Measurements from ENCODE around the gene MAN1C1.
A peak's percentile ranks its signal among the peaks of the same experiment; 100 is the strongest.

The MAN1C1 gene

DNA sequence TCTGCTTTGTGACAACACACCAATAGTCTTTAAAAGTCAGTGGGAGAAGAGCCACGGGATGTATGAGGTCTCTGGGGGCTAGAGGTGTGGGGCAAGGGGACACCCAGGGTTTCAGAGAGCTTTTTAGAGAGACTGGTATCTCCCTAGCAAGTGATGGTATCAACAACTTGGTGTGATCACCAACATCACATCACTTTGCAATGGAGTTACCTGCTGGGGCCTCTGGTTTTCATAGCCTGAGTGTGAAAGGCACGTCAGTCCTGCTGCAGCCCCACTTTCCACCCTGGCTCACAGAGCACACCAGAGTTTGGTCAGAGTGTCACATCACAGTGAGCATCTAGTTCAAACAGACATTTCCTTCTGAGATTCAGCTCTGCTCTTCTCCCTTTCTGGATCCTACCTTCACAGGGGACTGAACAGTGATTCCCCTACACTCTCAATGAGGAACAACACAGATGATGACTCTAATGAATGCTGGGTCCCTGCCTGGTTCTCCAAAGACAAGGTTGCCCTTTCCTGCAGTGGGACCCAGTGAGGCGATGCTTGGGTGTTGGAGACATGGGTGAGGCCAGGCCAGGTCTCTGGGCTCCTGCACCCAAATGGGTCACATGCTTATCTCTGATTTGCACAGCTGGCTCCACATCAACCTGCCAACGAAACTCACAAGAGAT, 2.0 kb upstream of the MAN1C1 start:
- DNase-seq (ENCODE audit: low read depth) = no peak

DNA sequence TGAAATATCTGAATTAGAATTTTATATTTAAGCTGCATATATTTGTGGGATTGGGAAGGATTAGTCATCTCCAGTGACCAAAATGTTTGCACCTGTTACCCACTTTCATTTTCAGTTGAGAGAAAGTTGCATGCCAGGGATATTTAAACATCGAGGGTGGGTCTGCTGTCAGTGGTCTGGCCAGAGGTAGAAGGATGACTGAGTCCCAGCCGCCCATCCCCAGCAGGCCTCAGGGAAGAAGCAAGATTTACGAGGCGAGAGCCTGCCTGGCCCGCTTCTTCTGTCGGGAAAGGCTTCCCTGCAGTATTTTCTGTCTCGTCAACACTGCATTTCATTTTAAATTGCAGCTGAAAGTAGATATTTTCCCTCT, 1.4 kb upstream of the MAN1C1 start:
- DNase-seq (ENCODE audit: low read depth) = no peak

DNA sequence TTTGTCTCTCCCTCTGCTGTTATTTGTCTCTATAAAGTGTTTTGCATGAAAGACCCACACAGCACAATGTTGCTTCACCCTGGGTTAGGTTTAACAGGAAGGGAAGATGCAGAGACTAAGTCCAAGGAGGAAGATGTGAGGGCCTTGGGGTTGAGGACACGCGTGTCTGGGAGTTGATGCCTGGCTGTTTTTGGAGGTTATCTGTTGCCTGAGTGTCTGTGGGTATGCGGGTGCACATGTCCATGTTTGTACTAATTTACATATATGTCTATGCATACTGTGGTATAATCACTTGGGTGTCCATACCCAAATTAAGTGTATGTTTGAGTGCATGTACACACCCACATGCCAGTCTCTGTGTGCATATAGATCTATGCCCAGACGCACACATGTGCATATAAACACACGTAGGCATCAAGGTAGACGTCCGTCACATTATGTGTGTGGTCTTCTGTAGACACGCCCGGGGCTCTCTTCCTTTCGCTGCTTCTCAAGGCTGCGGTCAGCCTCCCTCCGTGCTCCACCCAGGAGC, 962 bp upstream of the MAN1C1 start:
- DNase-seq (ENCODE audit: low read depth) = no peak

DNA sequence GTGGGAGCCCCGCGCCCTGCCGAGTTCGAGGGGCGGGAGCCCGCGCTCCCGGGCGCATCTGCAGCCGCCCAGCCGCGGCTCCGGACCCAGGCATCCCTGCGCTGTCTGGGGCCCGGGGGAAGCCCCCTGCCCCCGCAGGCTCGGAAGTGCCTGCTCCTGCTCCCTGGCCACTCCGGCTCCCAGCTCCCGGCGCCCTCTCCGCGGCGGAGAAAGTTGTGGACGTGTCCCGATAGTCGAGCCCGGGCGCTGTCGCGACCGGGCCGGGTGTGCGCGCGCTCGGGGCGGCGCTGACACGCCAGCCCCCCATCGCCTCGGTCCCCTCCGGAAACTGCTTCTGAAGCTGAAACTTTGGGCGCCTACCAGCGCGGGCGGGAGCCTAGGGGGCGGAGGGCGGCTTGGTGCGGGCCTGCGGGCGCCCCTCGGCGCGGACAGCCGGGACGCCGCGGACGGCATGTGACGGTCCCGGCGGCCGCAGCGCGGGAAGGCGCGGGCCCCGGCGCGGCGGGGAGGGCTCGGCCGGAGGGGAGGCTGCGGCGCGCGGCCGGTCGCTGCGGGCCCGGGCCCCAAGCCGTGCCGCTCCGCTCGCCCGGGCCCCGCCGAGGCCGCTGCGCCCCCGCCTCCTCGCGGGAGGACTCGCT, 515 bp downstream of the MAN1C1 start:
- no peak for DNase-seq (ENCODE audit: low read depth)

DNA sequence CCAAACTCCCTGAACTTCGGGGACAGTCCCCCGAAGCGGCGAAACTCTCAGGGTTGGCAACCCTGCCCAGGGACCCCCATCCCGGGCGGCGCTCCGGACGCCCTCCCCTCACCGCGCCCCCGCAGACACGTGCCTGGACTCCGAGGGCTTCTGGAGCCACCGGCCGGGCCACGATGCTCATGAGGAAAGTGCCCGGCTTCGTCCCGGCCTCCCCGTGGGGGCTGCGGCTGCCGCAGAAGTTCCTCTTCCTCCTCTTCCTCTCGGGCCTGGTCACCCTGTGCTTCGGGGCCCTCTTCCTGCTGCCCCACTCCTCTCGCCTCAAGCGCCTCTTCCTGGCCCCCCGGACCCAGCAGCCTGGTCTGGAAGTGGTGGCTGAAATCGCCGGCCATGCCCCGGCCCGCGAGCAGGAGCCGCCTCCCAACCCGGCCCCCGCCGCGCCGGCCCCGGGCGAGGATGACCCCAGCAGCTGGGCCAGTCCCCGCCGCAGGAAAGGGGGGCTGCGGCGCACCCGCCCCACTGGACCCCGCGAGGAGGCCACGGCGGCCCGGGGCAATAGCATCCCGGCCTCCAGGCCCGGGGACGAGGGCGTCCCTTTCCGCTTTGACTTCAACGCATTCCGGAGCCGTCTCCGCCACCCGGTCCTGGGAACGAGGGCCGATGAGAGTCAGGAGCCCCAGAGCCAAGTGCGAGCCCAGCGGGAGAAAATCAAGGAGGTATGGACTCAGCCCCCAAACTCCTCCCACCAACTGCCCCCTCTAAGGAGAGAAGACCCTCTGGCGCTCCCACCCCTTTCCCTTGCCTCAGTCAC, 1.2 kb downstream of the MAN1C1 start:
- DNase-seq (ENCODE audit: low read depth) = no peak

DNA sequence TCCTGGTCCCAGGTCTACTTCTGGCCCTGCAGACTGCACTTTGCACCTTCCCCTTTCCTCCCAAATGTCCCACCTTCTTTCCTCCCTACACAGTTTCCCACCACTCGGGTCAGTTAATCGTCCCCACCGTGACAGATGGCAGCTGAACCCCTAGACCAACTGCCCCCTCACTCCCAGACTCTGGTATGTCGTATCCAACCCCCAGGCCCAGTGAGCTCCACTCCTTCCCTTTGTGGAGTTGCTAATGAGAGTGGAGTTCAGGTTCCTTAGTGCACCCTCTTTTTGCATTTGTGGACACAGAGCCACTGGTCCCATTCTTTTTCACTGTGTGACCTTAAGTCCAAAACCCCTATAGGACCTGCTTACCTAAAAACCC, 1.8 kb downstream of the MAN1C1 start:
- no peak for DNase-seq (ENCODE audit: low read depth)

DNA sequence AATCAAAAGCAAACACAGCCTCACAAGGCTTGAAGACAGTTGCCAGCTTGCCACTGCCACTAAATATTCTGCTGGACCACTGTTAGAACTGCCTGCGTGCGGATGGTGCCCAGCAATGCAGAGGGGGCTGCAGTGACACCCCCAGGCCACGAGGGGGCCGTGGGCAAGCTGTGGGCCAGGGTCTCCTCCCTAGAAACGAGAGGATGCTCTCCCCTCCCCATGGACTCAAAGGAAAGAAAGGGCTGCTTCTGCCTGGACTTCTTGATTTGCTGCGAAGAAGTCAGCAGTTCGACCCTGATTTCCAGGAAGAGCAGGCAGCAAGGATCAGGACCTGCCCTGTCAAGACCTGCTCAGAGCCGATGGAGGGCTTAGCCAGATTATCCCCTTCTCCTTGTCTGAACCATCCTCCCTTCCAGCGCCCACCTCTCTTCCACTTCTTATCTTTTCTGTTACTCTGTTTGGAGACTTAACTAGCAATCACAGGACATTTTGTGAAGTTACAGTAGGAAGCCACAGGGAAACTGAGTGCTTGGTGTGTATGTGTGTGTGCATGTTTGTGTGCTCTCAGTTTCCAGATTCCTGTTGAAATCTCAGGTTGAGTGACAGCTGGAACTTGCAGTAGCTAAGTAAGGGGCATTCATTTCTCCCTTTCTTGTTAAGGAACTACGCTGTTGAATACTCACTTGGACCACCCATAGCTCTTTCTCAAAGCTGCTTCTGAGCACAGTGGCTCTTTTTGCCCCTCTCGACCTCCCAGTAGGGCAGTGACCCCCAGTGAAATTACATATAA, 2.7 kb downstream of the MAN1C1 start:
- DNase-seq (ENCODE audit: low read depth) = peak; percentile 25

DNA sequence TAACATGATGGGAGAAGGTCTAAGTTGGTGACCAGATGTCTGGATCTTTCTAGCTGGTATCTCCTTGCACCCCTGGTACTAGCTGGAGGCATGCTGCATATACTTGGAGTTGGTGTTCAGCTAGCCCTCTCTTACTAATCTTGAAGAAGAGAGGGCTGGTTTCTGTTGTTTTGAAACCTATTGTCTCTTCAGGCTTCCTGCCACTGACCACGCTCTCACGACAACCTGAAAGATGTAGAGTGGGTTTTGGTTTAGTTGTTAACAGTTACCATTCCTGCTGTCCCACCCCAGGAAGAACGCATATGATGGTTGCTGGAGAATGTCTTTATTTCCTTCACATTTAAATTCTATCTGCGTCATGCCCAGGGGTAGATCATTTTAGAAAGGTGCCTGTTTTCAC, 3.6 kb downstream of the MAN1C1 start:
- no peak for DNase-seq (ENCODE audit: low read depth)

DNA sequence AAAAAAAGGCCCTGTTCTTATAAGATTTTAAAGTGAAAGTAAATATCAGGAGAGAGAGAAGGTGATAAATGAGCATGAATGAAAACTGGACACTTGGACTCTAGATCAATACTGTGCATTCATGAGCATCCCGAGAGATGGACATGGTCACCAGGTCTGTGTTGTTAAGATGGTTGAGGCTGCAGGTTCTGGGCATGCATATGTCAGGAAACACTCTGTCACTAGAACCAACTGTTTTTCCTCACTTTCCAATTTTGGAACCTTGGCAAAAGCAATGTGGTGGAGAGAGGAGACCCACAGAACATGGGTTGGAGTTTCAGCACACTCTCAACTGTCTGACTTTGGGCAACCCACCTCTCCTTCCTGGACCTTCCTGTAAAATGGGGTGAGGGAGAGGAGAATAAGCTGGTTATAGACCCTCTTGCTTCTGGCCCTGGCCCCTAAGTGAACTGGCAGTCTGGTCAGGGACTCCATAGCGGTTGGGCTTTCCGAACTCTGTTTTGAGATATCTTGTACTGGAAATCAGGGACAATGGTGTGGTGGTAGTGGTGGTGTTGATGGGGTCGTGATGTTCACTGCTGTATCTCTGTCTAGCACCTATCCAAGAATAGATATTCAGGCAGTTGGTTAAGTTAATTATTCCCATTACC, 4.2 kb downstream of the MAN1C1 start:
- DNase-seq (ENCODE audit: low read depth) = no peak

DNA sequence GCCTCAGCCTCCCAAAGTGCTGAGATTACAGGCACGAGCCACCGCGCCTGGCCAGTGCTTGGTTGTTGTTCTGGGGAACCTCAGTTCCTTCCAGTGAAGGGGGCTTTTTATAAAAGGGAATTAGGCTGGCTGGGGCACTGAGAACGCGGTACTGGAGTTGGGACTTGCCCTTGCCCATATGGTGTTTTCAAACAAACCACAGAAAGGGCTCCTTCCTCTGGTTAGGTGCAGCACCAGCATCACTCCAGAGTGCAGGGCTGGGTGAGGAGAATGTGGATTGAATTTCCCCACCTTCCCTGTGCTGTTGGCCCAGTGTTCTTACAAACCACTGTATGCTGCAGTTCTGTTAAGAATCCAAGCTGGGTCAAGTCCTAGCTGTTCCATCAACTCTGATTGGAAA, 5.3 kb downstream of the MAN1C1 start:
- DNase-seq (ENCODE audit: low read depth) = no peak

DNA sequence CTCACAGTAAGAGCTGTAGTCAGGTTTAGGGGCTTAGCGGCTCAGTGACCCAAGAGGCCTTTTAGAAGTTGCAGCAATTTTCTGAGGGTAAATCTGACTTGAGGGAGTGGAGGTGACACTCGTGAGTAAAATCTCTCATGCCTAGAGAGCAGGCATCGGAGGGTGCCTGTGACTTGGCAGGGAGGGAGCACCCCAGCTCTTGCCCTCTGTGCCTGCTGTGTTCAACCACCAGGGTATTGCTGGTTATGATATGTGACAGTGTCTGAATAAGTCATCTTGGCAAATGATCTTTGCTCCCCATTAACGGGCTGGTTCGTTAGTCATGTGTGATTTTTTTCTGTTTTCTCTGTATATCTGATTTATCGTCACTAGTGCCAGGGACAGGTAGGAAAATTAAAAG, 5.9 kb downstream of the MAN1C1 start:
- no peak for DNase-seq (ENCODE audit: low read depth)

DNA sequence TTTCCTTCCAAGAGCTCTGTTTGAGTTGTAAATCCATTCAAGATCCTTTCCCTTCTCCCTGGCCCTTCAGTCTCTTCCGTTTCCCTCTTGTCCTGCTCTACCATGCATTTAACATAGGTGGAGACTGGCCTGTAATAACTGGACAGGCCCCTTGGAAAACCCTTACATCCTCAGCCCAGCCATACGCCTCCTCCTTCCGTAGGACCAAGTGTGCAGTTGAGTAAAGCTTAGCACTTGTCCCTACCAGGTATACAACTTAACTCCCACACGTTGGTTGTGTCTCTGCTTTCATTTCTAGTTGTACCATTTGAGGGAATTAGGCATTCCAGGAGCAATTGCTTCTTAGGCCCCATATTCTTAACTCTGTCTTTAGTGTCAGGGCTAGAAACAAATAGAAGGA, 6.4 kb downstream of the MAN1C1 start:
- no peak for DNase-seq (ENCODE audit: low read depth)

DNA sequence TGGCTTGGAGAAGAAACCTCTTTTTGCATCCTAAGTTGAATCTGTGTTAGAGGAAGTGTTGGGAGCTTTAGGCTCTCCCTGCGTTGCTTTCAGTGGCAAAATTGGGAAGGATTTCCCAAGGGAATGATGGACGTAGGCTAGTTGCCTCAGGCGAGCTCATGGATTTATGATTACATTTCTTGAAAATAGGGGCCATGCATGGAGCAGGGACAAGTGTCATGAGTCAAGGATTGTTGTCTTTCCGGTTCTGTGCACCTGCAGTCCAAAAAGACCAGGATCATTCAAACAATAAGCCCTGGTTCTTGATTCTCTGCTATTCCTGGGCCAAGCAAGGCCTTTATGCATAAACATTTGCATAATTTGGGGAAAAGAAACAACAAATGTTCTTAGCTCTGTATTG, 7.1 kb downstream of the MAN1C1 start:
- no peak for DNase-seq (ENCODE audit: low read depth)

DNA sequence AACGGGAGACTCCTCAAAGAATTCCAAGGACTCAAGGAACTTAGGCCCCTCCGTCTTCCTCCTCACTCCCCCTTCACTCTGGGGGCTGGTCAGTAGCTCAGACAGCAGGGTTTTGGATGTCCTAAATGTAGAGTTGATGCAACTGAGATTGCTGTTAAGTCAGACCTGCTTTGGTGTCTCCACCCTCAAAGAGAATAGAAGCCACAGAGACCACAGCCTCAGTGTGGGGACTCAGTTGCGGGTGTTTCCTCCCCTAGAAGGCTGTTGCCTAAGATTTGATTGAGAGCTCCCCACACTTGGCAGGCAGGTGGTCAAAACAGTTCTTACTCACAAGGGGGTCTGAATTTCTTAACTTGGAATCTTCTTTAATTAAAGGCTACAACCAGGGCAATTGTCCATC, 7.6 kb downstream of the MAN1C1 start:
- no peak for DNase-seq (ENCODE audit: low read depth)

DNA sequence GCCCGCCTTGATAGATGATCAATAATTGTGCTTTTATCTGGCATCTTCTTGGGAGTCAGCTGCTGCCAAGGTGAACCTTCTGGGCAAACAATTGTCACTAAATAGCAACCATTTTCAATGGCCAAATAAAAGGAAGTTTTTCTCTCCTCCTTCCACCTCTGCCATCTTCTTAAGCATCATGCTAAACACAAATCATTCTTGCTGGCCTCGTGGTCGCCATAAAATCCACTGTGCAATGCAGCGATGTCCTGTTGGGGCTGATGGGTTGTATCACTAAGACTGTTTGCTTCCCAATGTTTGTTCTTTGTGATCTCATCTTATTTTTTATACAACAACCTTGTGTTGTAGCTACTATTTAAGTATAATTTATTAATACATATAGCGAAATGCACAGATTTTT, 8.0 kb downstream of the MAN1C1 start:
- DNase-seq (ENCODE audit: low read depth) = no peak

DNA sequence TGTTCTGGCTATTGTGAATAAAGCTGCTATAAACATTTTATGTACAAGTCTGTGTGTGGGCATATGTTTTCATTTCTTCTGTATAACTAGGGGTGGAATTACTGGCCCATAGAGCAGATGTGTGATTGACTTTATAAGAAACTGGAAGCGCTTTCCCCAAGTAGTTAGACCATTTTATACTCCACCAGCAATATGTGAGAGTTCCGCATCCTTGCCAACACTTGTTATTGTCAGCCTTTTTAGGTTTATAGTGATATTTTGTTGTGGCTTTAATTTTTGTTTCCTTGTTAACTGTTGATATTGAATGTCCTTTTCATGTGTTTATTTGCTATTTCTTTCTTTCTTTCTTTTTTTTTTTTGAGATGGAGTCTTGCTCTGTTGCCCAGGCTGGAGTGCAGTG, 9.4 kb downstream of the MAN1C1 start:
- no peak for DNase-seq (ENCODE audit: low read depth)

DNA sequence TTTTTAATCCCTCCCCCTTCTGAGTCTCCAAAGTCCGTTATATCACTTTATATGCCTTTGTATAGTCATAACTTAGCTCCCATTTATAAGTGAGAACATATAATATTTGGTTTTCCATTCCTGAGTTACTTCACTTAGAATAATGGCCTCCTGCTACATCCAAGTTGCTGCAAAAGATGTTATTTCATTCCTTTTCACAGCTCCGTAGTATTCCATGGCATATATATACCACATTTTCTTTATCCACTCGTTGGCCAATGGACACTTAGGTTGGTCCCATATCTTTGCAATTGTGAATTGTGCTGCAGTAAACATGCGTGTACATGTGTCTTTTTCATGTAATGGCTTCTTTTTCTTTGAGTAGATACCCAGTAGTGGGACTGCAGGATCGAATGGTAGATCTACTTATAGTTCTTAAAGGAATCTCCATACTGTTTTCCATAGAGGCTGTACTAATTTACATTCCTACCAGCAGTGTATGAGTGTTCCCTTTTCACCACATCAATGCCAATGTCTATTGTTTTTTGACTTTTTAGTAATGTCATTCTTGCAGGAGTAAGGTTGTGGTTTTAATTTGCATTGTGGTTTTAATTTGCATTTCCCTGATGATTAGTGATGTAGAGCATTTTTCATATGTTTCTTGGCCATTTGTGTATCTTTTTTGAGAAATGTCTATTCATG, 12.3 kb downstream of the MAN1C1 start:
- no peak for DNase-seq (ENCODE audit: low read depth)

DNA sequence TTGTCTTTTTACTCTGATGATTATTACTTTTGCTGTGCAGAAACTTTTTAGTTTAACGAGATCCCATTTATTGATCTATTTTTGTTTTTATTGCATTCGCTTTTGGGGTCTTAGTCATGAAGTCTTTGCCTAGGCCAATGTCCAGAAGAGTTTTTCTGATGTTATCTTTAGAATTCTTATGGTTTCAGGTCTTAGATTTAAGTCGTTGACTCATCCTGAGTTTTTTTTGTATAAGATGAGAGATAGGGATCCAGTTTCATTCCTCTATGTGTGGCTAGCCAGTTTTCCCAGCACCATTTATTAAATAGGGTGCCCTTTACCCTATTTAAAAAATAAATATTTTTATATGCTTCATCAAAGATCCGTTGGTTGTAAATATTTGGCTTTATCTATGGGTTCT, 13.2 kb downstream of the MAN1C1 start:
- peak; percentile 58 for DNase-seq (ENCODE audit: low read depth)

DNA sequence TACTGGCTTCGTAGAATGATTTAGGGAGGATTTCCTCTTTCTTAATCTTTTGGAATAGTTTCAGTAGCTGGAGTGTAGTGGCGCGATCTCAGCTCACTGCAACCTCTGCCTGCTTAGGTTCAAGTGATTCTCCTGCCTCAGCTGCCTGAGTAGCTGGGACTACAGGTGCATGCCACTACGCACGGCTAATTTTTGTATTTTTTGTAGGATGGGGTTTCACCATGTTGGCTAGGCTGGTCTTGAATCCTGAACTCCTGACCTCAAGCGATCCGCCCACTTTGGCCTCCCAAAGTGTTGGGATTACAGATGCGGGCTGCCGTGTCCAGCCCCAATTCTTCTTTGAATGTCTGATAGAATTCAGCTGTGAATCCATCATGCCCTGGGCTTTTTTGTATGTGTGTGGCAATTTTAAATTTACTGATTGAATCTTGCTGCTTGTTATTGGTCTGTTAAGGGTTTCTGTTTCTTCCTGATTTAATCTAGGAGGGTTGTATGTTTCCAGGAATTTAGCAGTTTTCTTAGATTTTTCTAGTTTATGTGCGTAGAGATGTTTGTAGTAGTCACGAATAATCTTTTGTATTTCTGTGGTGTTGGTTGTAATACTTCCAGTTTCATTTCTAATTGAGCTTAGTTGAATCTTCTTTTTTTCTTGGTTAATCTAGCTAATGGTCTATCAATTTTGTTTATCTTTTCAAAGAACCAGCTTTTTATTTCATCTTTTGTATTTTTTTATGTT, 15.3 kb downstream of the MAN1C1 start:
- DNase-seq (ENCODE audit: low read depth) = no peak

DNA sequence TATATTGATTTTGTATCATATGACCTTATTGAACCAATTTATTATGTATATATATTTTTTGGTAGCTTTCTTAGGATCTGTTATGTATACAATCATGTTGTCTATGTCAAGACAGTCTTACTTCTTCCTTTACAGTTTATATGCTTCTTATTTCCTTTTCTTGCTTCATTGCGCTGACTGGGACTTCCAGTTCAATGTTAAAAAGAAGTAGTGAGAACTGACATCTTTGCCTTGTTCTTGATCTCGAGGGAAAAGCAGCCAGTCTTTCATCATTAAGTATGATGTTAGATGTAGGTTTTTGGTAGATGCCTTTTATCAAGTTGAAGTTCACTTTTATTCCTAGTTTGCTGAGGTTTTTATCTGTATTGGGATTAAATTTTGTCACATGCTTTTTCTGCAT, 17.5 kb downstream of the MAN1C1 start:
- no peak for DNase-seq (ENCODE audit: low read depth)

DNA sequence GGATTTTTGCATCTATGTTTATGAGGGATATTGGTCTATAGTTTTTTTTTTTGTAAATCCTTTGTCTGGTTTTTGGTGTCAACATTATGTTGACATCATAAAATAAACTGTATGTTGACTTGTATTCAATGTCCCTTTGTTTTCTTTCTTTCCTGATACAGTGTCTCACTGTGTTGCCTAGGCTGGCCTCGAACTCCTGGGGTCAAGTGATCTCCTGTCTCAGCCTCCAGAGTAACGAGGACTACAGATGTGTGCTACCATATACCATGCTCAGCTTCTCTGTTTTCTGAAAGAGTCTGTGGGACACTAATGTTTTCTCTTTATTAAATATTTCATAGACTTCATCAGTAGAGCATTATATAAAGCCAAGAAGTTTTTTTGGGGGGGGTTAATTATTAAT, 18.3 kb downstream of the MAN1C1 start:
- DNase-seq (ENCODE audit: low read depth) = no peak

Data from ELR (cell line).